ENCODE measurements around the gene MRO. TPM values are rescaled to one million over a fixed set of nuclear protein-coding genes. Genes with fewer than 3 reads are reported as not detected.

The MRO gene
- total and polyA plus RNA-seq, 2 of the 8 experiments (the other 6 are each of a cell fraction or from before 2014, with no cell fraction given), result 0.65 to 1.0 TPM

- Histone ChIP-seq H2BK20ac (ENCODE audit: low read length) (no peak overlapping the region), H3K4me1 (replicated peaks in 1 of 4; ENCODE audit: control insufficient read depth in 3 of 4, insufficient read depth in 4 of 4, low read length in 3 of 4) (no peaks in the 10 kb centered on the region), H4K20me1 (replicated peaks in 1 of 2; ENCODE audit: control insufficient read depth in 1 of 2, insufficient read depth in 2 of 2, low read length in 2 of 2) (no peaks in the 10 kb centered on the region), H2BK12ac (ENCODE audit: low read depth, low read length) (no peak overlapping the region), H3K9me3 (ENCODE audit: insufficient read depth in 2 of 2, low read depth in 1 of 2, low read length in 1 of 2) (no peaks in the 10 kb centered on the region), H2AFZ (ENCODE audit: low read length) (no peak overlapping the region), H4K8ac (ENCODE audit: extremely low read depth, insufficient read depth, low read length) (no peak overlapping the region), H3K27me3 (replicated peaks in 1 of 4; ENCODE audit: control insufficient read depth in 3 of 4, extremely low read depth in 1 of 4, insufficient read depth in 3 of 4, low read length in 3 of 4) (no peaks in the 10 kb centered on the region), H3K56ac (replicated peaks; ENCODE audit: insufficient read length, low read depth, low read length) (no peak overlapping the region), H3K23ac (ENCODE audit: insufficient read length) (no peak overlapping the region), H3K14ac (ENCODE audit: insufficient read length) (no peak overlapping the region), H4K91ac (replicated peaks; ENCODE audit: insufficient read length, low read length) (no peak overlapping the region), H3K23me2 (ENCODE audit: low read depth, low read length) (no peaks in the 10 kb centered on the region), H3K18ac (ENCODE audit: extremely low read depth, low read length) (no peak overlapping the region), H3K4me3 (ENCODE audit: extremely low read depth in 1 of 4, insufficient read depth in 2 of 4, low read depth in 3 of 4, low read length in 4 of 4) (no peak overlapping the region), H2BK5ac (ENCODE audit: low read depth, low read length) (no peak overlapping the region), H2BK15ac (ENCODE audit: low read length) (no peak overlapping the region), H2AK5ac (ENCODE audit: low read depth, low read length) (no peak overlapping the region), H3K27ac (ENCODE audit: low read depth, low read length) (no peak overlapping the region), H4K5ac (ENCODE audit: insufficient read length, low read depth, low read length) (no peak overlapping the region), H3K4me2 (ENCODE audit: insufficient read depth in 1 of 2, low read depth in 2 of 2, low read length in 2 of 2) (no peak overlapping the region), H3K79me1 (ENCODE audit: low read depth, low read length) (no peaks in the 10 kb centered on the region), H2BK120ac (replicated peaks; ENCODE audit: low read depth, low read length) (no peak overlapping the region), H3K79me2 (ENCODE audit: control insufficient read depth in 1 of 2, insufficient read depth in 2 of 2, low read length in 2 of 2) (no peaks in the 10 kb centered on the region), H3K9ac (replicated peaks in 1 of 4; ENCODE audit: extremely low read depth in 1 of 4, low read depth in 3 of 4, low read length in 3 of 4) (no peak overlapping the region), H3K4ac (replicated peaks; ENCODE audit: insufficient read length, low read depth, low read length) (no peak overlapping the region), H3K36me3 (ENCODE audit: control insufficient read depth in 2 of 4, insufficient read depth in 4 of 4, low read length in 3 of 4) (no peaks in the 10 kb centered on the region)
- WGBS, 2 experiments (ENCODE audit: extremely low coverage in 1 of 2, insufficient coverage in 1 of 2, insufficient read length in 1 of 2, insufficient replicate concordance in 2 of 2, low coverage in 1 of 2, low lambda C conversion rate in 2 of 2, missing lambda C conversion rate in 1 of 2), result 87% methylated on average over 2 of the region's 2 CpGs; no CpG with 5 or more reads in 1 of the 2 experiments
- TF ChIP-seq JUN (IDR thresholded peaks at IDR 0.05; ENCODE audit: low read depth, low read length) (no peak), GTF2F1 (IDR thresholded peaks at IDR 0.05; ENCODE audit: borderline replicate concordance, low read depth, low read length) (no peak), SUZ12 (IDR thresholded peaks at IDR 0.05; ENCODE audit: low read length) (no peak), CEBPB (IDR thresholded peaks at IDR 0.05; ENCODE audit: low read depth, low read length) (no peak), ZNF274 (IDR thresholded peaks at IDR 0.05; ENCODE audit: borderline replicate concordance, extremely low read depth, low read length) (no peak), CHD1 (IDR thresholded peaks at IDR 0.05; ENCODE audit: low read depth, low read length) (no peak), NANOG (IDR thresholded peaks at IDR 0.05; ENCODE audit: insufficient read depth, low read depth, low read length, poor library complexity, severe bottlenecking) (no peak), KDM5A (IDR thresholded peaks at IDR 0.05; ENCODE audit: low read length) (no peak)
- FAIRE-seq, result no peak
- POLR2A ChIA-PET (ENCODE audit: partially characterized antibody), result no interaction called here
- no peak for DNase-seq (ENCODE audit: low read depth in 1 of 2, low spot score in 2 of 2)
- CTCF ChIA-PET (ENCODE audit: partially characterized antibody), result interaction anchor here (0.9 to 2.7 kb wide), 2 partner anchors 16 to 191 kb away, joined by 4 to 10 read pairs; partner anchors contain the start of gene MRO
Measured at GRCh38 chr18:50836521-50836957, 16.7 kb upstream of the MRO start.
